Immature natural killer cell (primary cell): ENCODE results near the gene TMPRSS3. TPM values are rescaled to one million over a fixed set of nuclear protein-coding genes. Genes with fewer than 3 reads are reported as not detected.

Experiments
- DNase-seq, 3 donors: peaks; one replicate each; pipeline ENCODE4 v3.0.0; 2022; ENCODE audit warnings: mixed read lengths in 1 of 3
- H3K27ac Mint-ChIP-seq, 6 donors: one replicate each; pipeline ENCODE4 v1.8.0; 2020; ENCODE audit warnings: mixed read lengths in 6 of 6, mild to moderate bottlenecking in 5 of 6, inconsistent platforms in 4 of 6, moderate library complexity in 3 of 6
- H3K27me3 Mint-ChIP-seq, 3 donors: one replicate each; pipeline ENCODE4 v1.8.0; 2020 to 2021; ENCODE audit warnings: low read depth in 3 of 3, mild to moderate bottlenecking in 3 of 3, mixed read lengths in 3 of 3, moderate library complexity in 3 of 3, inconsistent platforms in 1 of 3
- H3K36me3 Mint-ChIP-seq, 3 donors: one replicate each; pipeline ENCODE4 v1.8.0; 2020; ENCODE audit warnings: mixed read lengths in 3 of 3, inconsistent platforms in 2 of 3, mild to moderate bottlenecking in 2 of 3
- H3K4me1 Mint-ChIP-seq, 2 donors: one replicate each; pipeline ENCODE4 v1.8.0; 2020; ENCODE audit warnings: inconsistent platforms in 2 of 2, mild to moderate bottlenecking in 2 of 2, mixed read lengths in 2 of 2, moderate library complexity in 1 of 2
- H3K4me3 Mint-ChIP-seq, 5 donors: one replicate each; pipeline ENCODE4 v1.8.0; 2020; ENCODE audit warnings: mild to moderate bottlenecking in 5 of 5, mixed read lengths in 5 of 5, inconsistent platforms in 3 of 5, moderate library complexity in 3 of 5
- H3K9me3 Mint-ChIP-seq, 6 donors: one replicate each; pipeline ENCODE4 v1.8.0; 2020; ENCODE audit warnings: mild to moderate bottlenecking in 6 of 6, mixed read lengths in 6 of 6, inconsistent platforms in 4 of 6, moderate library complexity in 3 of 6
- polyA plus RNA-seq, 3 donors: library from polyadenylated mRNA; unstranded; fragments of 300-500 nt; fragmentation: Illumina TruSeq; gene quantifications; one replicate each; pipeline ENCODE4 v1.2.3, GENCODE V29; 2021

TMPRSS3 gene
- polyA plus RNA-seq, 3 donors from 2014 or later = 0.30 TPM; not detected in 2

GRCh38 chr21:42366292-42367010 is 29.4 kb downstream of the TMPRSS3 start, which contains the start of gene TFF1:
TFF1 (minus strand) TSS chr21:42366535; CDS start chr21:42366495, 40 bp downstream.
- no peak for DNase-seq
- Mint-ChIP-seq H3K9me3 (no peaks in the 10 kb centered on the region), H3K27ac (no peak within 1 kb of the TSS), H3K27me3 (peaks cover 1 to 15% (median 11%) of the 10 kb centered on the region in 3 donors), H3K36me3 (peaks cover 0 to 4% (median 0%) of the 10 kb centered on the region in 3 donors), H3K4me3 (no peak within 1 kb of the TSS), H3K4me1 (no peaks in the 10 kb centered on the region)

DNA sequence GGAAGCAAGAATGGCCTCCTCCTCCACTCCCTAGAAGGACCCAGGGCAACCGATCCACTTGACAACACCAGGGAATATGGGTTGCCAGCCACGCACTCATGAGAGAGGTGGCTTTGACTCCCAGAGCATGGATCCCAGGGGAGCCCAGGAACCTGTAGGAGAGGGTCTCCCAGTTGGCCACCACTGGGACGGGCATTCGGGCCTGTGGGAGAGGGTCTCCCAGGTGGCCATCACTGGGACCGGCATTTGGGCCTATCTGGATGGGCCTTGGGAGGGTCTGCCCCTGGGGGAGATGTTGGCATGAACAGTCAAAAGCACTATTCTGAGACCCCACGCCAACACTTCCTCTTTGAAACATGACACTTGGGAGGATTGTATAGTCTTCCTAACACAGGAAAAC is 30.1 kb downstream of the TMPRSS3 start:
- Mint-ChIP-seq H3K27me3 (peaks cover 1 to 17% (median 10%) of the 10 kb centered on the region in 3 donors), H3K4me3 (no peak overlapping the region), H3K36me3 (peaks cover 0 to 2% (median 0%) of the 10 kb centered on the region in 3 donors), H3K27ac (no peak overlapping the region), H3K4me1 (no peaks in the 10 kb centered on the region), H3K9me3 (peaks cover 0 to 2% (median 0%) of the 10 kb centered on the region in 6 donors)
- no peak for DNase-seq

DNA sequence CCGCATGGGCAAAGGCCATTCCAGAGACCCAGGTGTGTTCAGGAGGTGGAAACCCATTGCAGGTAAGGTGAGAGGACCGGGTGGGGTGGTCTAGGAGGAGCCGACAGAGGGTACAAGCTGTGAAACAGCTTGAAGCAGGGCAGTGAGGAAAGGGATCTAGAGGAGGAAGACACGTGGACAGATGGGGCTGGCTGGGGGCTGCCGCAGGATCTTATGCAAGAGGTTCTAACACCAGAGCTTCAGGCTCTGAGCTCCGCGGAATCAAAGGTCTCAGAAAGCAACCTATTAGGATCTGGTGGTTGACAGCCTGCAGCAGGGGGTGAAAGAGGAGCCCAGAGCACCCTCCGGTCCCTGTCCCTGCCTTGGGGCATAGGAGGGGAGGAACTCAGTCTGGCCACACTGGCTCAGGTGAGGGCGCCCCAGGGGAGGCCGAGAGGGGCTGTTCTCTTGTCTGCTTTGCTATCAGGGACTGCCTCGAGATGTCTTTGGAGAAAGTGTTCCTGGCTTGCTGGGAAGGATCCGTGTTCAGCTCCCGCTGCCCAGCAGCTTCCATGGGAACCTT is 31.5 kb downstream of the TMPRSS3 start:
- Mint-ChIP-seq H3K4me1 (peaks cover 2 to 11% of the 10 kb centered on the region in 2 donors), H3K27me3 (peaks cover 0 to 17% (median 10%) of the 10 kb centered on the region in 3 donors), H3K36me3 (no peaks in the 10 kb centered on the region), H3K9me3 (peaks cover 0 to 2% (median 0%) of the 10 kb centered on the region in 6 donors), H3K27ac (no peak overlapping the region), H3K4me3 (no peak overlapping the region)
- no peak for DNase-seq

GRCh38 chr21:42363312-42363711 is 32.5 kb downstream of the TMPRSS3 start:
- Mint-ChIP-seq H3K4me1 (peaks cover 2 to 11% of the 10 kb centered on the region in 2 donors), H3K27ac (no peak overlapping the region), H3K27me3 (peaks cover 0 to 22% (median 8%) of the 10 kb centered on the region in 3 donors), H3K4me3 (no peak overlapping the region), H3K9me3 (peaks cover 0 to 2% (median 0%) of the 10 kb centered on the region in 6 donors), H3K36me3 (no peaks in the 10 kb centered on the region)
- no peak for DNase-seq

DNA sequence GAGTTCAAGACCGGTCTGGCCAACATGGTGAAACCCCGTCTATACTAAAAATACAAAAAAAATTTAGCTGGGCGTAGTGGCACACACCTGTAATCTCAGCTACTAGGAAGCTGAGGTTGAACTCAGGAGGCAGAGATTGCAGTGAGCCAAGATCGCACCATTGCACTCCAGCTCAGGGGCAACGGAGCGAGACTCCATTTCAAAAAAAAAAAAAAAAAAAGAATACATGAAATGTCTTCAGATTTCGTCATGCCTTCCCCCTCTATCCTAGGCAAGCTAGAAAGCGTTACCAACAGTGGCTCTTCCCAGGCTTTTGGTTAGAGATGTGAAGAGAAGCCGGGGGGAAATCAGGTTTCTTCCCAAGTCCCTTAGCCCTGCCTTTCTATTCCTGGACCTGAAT is 33.2 kb downstream of the TMPRSS3 start:
- H3K4me3 Mint-ChIP-seq = no peak overlapping the region
- no peaks in the 10 kb centered on the region for H3K36me3 Mint-ChIP-seq
- peaks cover 0 to 2% (median 0%) of the 10 kb centered on the region in 6 donors for H3K9me3 Mint-ChIP-seq
- H3K4me1 Mint-ChIP-seq = peaks cover 2 to 11% of the 10 kb centered on the region in 2 donors
- DNase-seq = no peak
- H3K27ac Mint-ChIP-seq = no peak overlapping the region
- peaks cover 0 to 22% (median 8%) of the 10 kb centered on the region in 3 donors for H3K27me3 Mint-ChIP-seq

- Mint-ChIP-seq H3K4me3 (no peak overlapping the region), H3K36me3 (no peaks in the 10 kb centered on the region), H3K4me1 (peaks cover 2 to 11% of the 10 kb centered on the region in 2 donors), H3K27me3 (peaks cover 0 to 22% (median 6%) of the 10 kb centered on the region in 3 donors), H3K9me3 (peaks cover 0 to 2% (median 0%) of the 10 kb centered on the region in 6 donors), H3K27ac (no peak overlapping the region)
- DNase-seq = no peak
Measured at GRCh38 chr21:42362198-42362597, 33.7 kb downstream of the TMPRSS3 start.

- H3K4me1 Mint-ChIP-seq = peaks cover 2 to 11% of the 10 kb centered on the region in 2 donors
- no peaks in the 10 kb centered on the region for H3K36me3 Mint-ChIP-seq
- peaks cover 0 to 2% (median 0%) of the 10 kb centered on the region in 6 donors for H3K9me3 Mint-ChIP-seq
- peaks cover 0 to 22% (median 6%) of the 10 kb centered on the region in 3 donors for H3K27me3 Mint-ChIP-seq
- no peak overlapping the region for H3K4me3 Mint-ChIP-seq
- H3K27ac Mint-ChIP-seq = no peak overlapping the region
- no peak for DNase-seq
Measured at GRCh38 chr21:42361286-42361685, 34.6 kb downstream of the TMPRSS3 start.

GRCh38 chr21:42360317-42360716 is 35.5 kb downstream of the TMPRSS3 start:
- peak in 1 of 3 donors; percentile 9 for DNase-seq
- Mint-ChIP-seq H3K27me3 (peaks cover 0 to 23% (median 6%) of the 10 kb centered on the region in 3 donors), H3K27ac (no peak overlapping the region), H3K4me1 (peaks cover 2 to 11% of the 10 kb centered on the region in 2 donors), H3K9me3 (peaks cover 0 to 6% (median 4%) of the 10 kb centered on the region in 6 donors), H3K4me3 (no peak overlapping the region), H3K36me3 (peaks cover 0 to 4% (median 0%) of the 10 kb centered on the region in 3 donors)

- no peak for DNase-seq
- peaks cover 0 to 24% (median 9%) of the 10 kb centered on the region in 3 donors for H3K27me3 Mint-ChIP-seq
- H3K36me3 Mint-ChIP-seq = peaks cover 4 to 12% (median 9%) of the 10 kb centered on the region in 3 donors
- peaks cover 2 to 16% (median 12%) of the 10 kb centered on the region in 6 donors for H3K9me3 Mint-ChIP-seq
- peaks cover 2 to 11% of the 10 kb centered on the region in 2 donors for H3K4me1 Mint-ChIP-seq
- H3K4me3 Mint-ChIP-seq = no peak overlapping the region
- H3K27ac Mint-ChIP-seq = no peak overlapping the region
Measured at GRCh38 chr21:42358937-42359336, 36.9 kb downstream of the TMPRSS3 start.

DNA sequence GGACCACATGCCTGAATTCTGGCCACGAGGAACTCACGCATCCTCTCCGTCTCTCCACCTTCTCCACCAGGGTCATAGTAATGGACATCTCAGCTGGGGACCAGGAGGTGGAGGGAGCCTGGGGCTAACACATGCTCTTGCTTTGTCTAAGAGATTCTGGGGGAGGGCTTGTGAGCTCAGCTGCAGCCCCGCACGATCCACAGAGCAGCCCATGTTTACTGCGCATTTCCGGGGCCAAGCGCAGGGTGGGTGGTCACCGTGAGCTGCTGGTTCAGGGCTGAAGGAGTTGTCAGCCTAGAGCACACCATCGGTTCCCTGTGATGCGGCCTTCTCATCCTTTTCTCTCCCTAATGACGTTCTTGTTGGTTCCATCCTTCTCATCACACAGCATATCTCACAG is 37.6 kb downstream of the TMPRSS3 start:
- Mint-ChIP-seq H3K27ac (no peak overlapping the region), H3K9me3 (peaks cover 3 to 16% (median 13%) of the 10 kb centered on the region in 6 donors), H3K4me1 (peaks cover 2 to 11% of the 10 kb centered on the region in 2 donors), H3K27me3 (peaks cover 0 to 21% (median 5%) of the 10 kb centered on the region in 3 donors), H3K4me3 (no peak overlapping the region), H3K36me3 (peaks cover 4 to 14% (median 12%) of the 10 kb centered on the region in 3 donors)
- DNase-seq = no peak

- Mint-ChIP-seq H3K27ac (no peak overlapping the region), H3K36me3 (peaks cover 4 to 18% (median 12%) of the 10 kb centered on the region in 3 donors), H3K9me3 (peaks cover 4 to 16% (median 13%) of the 10 kb centered on the region in 6 donors), H3K27me3 (peaks cover 0 to 16% (median 5%) of the 10 kb centered on the region in 3 donors), H3K4me1 (peaks cover 2 to 11% of the 10 kb centered on the region in 2 donors), H3K4me3 (no peak overlapping the region)
- DNase-seq = no peak
Measured at GRCh38 chr21:42357307-42357706, 38.5 kb downstream of the TMPRSS3 start.

GRCh38 chr21:42356650-42357049 is 39.2 kb downstream of the TMPRSS3 start:
- Mint-ChIP-seq H3K9me3 (peaks cover 4 to 16% (median 13%) of the 10 kb centered on the region in 6 donors), H3K27ac (no peak overlapping the region), H3K27me3 (peaks cover 2 to 14% (median 5%) of the 10 kb centered on the region in 3 donors), H3K36me3 (peaks cover 4 to 18% (median 12%) of the 10 kb centered on the region in 3 donors), H3K4me3 (no peak overlapping the region), H3K4me1 (peaks cover 2 to 11% of the 10 kb centered on the region in 2 donors)
- no peak for DNase-seq

GRCh38 chr21:42356046-42356445 is 39.8 kb downstream of the TMPRSS3 start:
- peaks cover 4 to 18% (median 12%) of the 10 kb centered on the region in 3 donors for H3K36me3 Mint-ChIP-seq

DNA sequence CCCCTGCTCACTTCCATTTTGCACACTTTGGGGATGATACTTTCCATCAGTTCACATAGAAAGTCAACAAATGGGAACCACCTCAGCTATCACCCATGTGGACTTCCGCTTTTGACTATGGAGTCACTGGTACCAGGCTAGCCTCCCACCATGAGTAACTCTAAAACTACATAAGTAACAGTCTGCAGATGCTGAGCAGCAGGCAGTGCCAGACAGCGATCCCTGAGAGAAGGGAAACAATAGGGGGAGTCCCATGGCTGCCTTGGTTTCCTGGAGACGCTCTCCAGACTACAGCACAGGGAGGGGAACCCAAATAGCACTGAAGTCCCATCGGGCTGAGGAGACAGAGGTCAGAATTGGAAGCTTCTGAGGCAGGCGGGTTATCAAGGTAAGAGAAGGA is 42.2 kb downstream of the TMPRSS3 start:
- H3K27me3 Mint-ChIP-seq = peaks cover 5 to 9% (median 8%) of the 10 kb centered on the region in 3 donors
- no peak for DNase-seq
- H3K36me3 Mint-ChIP-seq = peaks cover 4 to 18% (median 12%) of the 10 kb centered on the region in 3 donors
- H3K4me1 Mint-ChIP-seq = no peaks in the 10 kb centered on the region
- no peak overlapping the region for H3K27ac Mint-ChIP-seq
- H3K9me3 Mint-ChIP-seq = peaks cover 2 to 16% (median 13%) of the 10 kb centered on the region in 6 donors
- no peak overlapping the region for H3K4me3 Mint-ChIP-seq

More at GRCh38 chr21:42356046-42356445, 39.8 kb downstream of the TMPRSS3 start:
- Mint-ChIP-seq H3K4me3 (no peak overlapping the region), H3K4me1 (peaks cover 2 to 11% of the 10 kb centered on the region in 2 donors), H3K27me3 (peaks cover 4 to 14% (median 5%) of the 10 kb centered on the region in 3 donors), H3K9me3 (peaks cover 2 to 16% (median 13%) of the 10 kb centered on the region in 6 donors), H3K27ac (no peak overlapping the region)
- no peak for DNase-seq
